Endothelial cell of umbilical vein (primary cell): ENCODE data around the gene RAI1.

Experiments
- CTCF ChIP-seq, 2 donors: IDR thresholded peaks; 1 replicate in 1 of 2; 2 replicates in 1 of 2; pipeline ENCODE4 v1.5.1; 2011; ENCODE audit warnings: low read length in 2 of 2, mild to moderate bottlenecking in 2 of 2, moderate library complexity in 2 of 2, control low read depth in 1 of 2, inconsistent platforms in 1 of 2, low read depth in 1 of 2; ENCODE audit not compliant: insufficient read depth in 1 of 2; ENCODE audit errors: extremely low read depth in 1 of 2
- EZH2 ChIP-seq: IDR thresholded peaks from 2 replicates; pipeline ENCODE4 v1.6.1; 2012; ENCODE audit warnings: borderline replicate concordance, low read depth, mild to moderate bottlenecking, moderate library complexity, low read length, inconsistent platforms; ENCODE audit not compliant: severe bottlenecking
- JUN ChIP-seq: IDR thresholded peaks from 2 replicates; pipeline ENCODE4 v1.6.1; 2011; ENCODE audit warnings: borderline replicate concordance, low read depth; ENCODE audit not compliant: insufficient read length, insufficient read depth
- MAX ChIP-seq: IDR thresholded peaks from 2 replicates; pipeline ENCODE4 v1.6.1; 2011; ENCODE audit not compliant: insufficient read depth, insufficient read length
- MYC ChIP-seq: IDR thresholded peaks from one replicate; pipeline ENCODE4 v1.6.1; 2011; ENCODE audit warnings: mild to moderate bottlenecking, low read depth, low read length
- POLR2A ChIP-seq: IDR thresholded peaks from 2 replicates; pipeline ENCODE4 v1.6.1; 2012; ENCODE audit warnings: low read depth, mild to moderate bottlenecking, control low read depth, low read length
- POLR2AphosphoS5 ChIP-seq: IDR thresholded peaks from 2 replicates; pipeline ENCODE4 v1.6.1; 2012; ENCODE audit warnings: low read depth, mild to moderate bottlenecking, control low read depth, low read length, moderate library complexity; ENCODE audit not compliant: insufficient read depth

DNA sequence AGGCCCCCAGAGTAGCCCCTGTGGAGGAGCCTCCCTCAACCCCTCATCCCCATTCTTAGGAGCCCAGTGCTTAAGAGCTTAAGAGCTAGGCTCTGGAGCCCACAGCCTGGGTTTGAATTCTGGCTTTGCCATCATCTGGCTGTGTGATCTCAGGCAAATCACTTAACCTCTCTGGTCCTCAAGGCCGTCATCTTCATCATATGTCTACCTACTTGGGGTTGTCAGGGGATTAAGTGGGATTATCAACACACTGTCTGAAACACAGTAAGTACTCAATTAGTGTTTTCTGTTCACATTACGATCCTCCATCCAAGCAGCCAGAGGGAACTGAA is 150.7 kb downstream of the RAI1 start:
- TF ChIP-seq CTCF (IDR thresholded peaks at IDR 0.05; ENCODE audit: extremely low read depth in 1 of 2, insufficient read depth in 1 of 2, low read depth in 1 of 2, low read length in 2 of 2) (no peak), MYC (no peak), EZH2 (no peak), POLR2AphosphoS5 (no peak), POLR2A (no peak), JUN (no peak), MAX (no peak)
